Stimulated activated CD4-positive, alpha-beta T cell treated with anti-CD3 and anti-CD28 coated beads, Interleukin-4, amount 100 ng/mL, for 4 hours (primary cell): ENCODE results near the gene OSBPL5.

ENCODE experiments used
- DNase-seq, 2 experiments: peaks; one replicate each; pipeline ENCODE4 v3.0.0-alpha.2; 2020

OSBPL5 gene

GRCh38 chr11:3197878-3198528 lies 32.9 kb upstream of the OSBPL5 start:
- no peak for DNase-seq

- no peak for DNase-seq
Measured at GRCh38 chr11:3197044-3197695, 32.1 kb upstream of the OSBPL5 start.

DNA sequence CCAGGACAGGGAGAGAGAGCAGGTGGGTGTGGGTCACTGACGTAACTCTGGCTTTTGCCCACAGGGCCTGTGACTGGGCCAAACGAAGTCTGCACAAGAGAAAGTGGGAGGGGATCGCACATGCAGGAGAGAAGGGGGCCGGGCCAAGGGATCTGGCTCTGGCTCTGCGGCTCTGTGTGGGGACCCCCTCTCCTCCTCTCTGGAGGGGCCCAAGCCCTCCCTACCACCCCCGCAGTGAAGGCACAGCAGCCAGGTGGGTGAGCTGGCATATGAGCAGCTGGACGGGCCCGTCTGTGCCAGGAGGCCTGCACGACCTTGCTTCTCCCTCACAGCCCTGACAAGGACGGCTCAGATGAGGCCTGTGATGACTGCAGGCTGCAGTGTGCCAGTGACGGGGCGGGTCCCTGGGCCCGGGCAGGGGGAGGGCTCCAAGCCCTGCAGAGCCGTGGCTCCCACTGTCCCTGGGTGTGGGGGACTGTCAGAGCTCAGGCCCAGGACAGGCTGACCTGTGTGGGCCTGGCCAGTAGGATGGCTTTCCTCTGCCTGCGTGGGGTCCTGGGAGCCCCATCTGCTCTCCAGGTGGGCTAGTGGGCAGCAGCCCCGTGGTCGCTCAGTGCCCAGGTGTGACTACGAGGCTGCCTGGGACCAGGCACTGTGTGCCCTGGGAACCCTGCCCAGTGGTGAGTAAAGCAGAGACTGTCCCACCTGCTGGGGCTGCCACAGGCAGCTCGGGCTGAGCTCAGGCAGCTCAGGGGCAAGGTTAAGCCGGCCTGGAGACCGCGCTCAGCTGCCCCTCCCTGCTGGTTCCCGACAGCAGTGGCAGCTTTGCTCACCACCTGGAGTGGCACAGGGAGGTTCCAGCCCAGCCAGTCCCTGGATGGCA lies 31.3 kb upstream of the OSBPL5 start:
- DNase-seq, result no peak

- DNase-seq, result no peak
Measured at GRCh38 chr11:3195251-3196160, 30.4 kb upstream of the OSBPL5 start.

DNA sequence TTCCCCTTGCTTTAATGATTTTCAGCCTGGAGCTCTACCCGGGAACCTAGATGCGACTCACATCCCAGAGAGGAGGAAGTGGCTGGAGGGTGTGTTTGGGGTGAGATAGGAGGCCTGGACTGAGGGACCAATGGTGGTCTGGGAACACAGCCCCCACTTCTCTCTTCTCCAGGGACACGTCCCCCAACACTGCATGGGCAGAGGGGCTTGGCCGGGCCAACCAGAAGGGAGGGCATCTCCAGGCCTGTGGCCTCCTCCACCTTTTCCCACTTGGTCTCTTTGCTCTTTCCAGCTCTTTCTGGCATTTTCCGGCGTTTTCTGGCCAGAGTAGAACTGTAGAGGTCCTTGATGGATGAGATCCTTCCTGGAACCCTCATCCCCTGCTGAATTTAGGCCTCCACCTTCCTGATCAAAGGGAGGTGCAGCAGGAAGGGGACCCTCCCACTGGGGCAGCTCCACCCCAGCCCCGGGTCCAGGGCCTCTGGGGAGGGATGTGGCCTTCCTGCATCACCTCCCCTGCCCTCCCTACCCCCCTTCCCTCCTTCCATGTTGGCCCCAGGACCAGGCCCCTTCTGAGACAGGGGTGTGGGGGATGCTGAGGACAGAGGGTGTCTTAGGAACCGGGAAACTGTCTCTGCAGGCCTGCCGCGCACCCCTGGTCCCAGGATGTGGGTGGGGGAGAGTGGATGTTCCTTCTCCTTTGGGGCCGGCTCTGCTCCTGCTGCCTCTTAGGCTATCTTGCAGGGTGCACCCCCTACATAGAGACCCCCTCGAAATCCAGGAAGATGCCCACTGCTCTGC lies 29.1 kb upstream of the OSBPL5 start:
- DNase-seq, result no peak

- no peak for DNase-seq
Measured at GRCh38 chr11:3193373-3194015, 28.4 kb upstream of the OSBPL5 start.

- no peak for DNase-seq
Measured at GRCh38 chr11:3192511-3193372, 27.6 kb upstream of the OSBPL5 start.

DNA sequence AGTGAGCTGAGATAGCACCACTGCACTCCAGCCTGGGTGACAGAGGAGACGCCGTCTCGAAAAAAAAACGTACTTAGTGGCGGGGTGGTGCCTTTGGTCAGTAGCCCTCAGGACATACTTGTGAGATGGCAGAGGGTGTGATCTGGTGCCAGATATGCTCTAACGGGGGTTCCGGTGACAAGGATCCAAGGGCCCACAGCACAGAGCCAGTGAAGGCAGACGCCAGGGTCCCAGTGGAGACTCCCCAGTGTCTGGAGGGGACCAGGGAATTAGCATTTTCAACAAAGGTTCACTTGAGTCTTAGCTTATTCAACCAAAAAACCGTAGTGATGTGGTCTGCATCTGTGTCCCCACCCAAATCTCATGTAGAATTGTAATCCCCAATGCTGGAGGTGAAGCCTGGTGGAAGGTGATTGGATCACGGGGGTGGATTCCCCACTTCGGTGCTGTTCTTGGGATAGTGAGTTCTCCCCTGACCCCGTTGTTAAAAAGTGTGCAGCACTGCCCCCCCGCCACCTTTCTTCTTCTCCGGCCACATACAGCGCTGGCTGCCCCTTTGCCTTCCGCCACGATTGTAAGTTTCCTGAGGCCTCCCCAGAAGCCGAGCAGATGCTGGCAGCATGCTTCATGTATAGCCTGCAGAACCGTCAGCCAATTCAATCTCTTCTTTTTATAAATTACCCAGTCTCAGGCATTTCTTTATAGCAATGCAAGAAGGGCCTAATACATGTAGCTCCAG lies 26.6 kb upstream of the OSBPL5 start:
- DNase-seq, result no peak

DNA sequence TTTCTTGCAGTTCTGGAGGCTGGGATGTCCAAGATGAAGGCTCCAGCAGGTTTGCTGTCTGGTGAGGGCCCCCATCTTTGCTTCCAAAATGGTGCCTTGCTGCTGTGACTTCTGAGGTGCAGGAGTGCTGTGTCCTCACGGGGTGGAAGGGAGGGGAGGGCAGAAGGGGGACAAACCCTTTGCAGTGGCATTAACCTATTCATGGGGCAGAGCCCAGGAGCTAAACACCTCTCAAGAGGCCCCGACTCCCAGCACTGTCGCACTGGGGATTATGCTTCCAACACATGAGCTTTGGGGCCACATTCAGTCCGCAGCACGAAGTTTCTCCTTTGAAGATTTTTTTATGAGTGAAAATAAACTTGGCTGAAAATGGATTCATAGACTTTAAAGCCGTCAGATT lies 25.5 kb upstream of the OSBPL5 start:
- no peak for DNase-seq

GRCh38 chr11:3189886-3190583 lies 24.9 kb upstream of the OSBPL5 start:
- DNase-seq, result no peak

DNA sequence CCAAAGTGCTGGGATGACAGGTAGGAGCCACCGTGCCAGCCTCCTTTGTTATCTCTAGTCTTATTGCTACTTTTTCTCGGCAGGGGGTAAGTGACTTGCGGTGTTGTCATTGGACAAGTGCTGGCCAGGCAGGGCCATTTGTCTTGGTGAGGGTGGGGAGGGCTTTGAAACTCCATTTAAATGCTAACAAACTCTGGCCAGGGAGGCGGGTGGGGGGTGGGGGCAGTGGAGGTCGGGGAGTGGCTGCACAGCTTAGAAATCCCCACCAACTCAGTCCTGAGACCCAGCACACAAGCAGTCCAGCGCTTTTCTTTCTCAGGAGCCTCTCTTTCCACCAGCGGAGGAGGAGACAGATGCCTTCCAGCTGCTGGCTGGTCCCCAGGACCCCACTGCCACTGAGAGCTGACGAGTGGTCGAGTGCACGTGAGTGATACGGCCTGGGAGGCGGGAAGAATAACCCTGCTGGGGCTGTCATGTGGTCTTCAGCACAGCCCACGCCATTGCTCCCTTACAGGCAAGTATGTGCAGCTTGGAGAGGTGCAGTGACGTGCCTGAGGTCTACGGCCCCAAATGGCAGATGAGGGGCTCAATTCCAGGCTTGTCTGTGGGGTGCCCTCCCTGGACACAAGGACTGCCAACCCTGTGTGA lies 24.2 kb upstream of the OSBPL5 start:
- no peak for DNase-seq

DNA sequence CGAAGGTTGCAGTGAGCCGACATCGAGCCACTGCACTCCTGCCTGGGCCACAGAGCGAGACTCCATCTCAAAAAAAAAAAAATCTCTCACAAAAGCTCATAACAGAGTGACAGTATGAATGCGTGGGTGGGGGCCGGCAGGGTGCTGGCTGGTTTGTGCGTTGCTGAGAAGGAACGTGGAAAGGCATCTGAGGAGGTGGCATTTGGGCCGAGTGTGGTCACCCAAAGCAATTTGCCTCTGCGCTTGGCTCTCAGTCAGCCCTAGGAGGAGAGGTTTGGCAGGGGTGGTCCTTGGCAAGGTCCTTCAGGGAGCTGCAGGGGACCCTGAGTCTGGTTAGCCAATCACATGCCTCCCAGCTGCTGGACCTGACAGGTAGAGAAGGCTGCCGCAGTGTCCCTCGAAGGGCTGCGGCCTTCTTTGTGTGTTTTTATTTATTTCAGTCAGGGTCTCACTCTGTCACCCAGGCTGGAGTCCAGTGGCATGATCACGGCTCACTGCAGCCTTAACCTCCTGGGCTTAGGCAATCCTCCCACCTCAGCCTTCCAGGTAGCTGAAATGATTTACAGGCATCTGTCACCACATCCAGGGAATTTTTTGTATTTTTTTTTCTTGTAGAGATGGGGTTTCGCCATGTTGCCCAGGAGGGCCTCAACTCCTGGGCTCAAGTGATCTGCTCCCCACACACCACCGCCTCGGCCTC lies 23.5 kb upstream of the OSBPL5 start:
- DNase-seq, result no peak

GRCh38 chr11:3186166-3186953 lies 21.2 kb upstream of the OSBPL5 start:
- no peak for DNase-seq

DNA sequence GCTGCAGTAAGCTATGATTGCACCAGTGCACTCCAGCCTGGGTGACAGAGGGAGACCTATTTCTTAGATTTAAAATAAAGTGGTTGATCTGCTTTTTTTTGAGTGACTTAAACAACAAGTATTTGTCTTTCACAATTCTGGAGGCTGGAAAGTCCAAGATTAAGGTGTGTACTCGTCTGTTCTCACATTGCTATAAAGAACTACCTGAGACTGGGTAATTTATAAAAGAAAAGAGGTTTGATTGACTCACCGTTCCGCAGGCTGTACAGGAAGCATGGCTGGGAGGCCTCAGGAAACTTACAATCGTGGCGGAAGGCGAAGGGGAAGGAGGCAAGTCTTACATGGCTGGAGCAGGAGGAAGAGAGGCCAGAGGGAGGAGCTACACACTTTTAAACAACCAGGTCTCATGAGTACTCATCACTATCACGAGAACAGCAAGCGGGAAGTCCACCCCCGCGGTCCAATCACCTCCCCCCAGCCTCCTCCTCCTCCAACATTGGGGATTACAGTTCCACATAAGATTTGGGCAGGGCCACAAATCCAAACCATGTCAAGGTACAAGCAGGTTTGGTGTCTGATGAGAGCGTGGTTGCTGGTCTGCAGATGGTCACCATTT lies 19.7 kb upstream of the OSBPL5 start:
- DNase-seq, result no peak

- no peak for DNase-seq
Measured at GRCh38 chr11:3183523-3183922, 18.4 kb upstream of the OSBPL5 start.

- DNase-seq, result no peak
Measured at GRCh38 chr11:3182462-3182852, 17.3 kb upstream of the OSBPL5 start.
